Activated CD4-positive, alpha-beta T cell treated with anti-CD3 and anti-CD28 coated beads, Interleukin-2, Interleukin-6, amounts not matched to agents 100 ng/mL and 50 ng/mL, durations not matched to agents 16 hours and 8 hours (primary cell): ENCODE results near the gene TRAPPC10.

Experiments
- DNase-seq: peaks from one replicate; pipeline ENCODE4 v3.0.0-alpha.2; 2020

TRAPPC10 gene

GRCh38 chr21:43982489-43983078 lies 29.5 kb upstream of the TRAPPC10 start:
- no peak for DNase-seq

GRCh38 chr21:43983390-43983789 lies 28.7 kb upstream of the TRAPPC10 start:
- DNase-seq = no peak

DNA sequence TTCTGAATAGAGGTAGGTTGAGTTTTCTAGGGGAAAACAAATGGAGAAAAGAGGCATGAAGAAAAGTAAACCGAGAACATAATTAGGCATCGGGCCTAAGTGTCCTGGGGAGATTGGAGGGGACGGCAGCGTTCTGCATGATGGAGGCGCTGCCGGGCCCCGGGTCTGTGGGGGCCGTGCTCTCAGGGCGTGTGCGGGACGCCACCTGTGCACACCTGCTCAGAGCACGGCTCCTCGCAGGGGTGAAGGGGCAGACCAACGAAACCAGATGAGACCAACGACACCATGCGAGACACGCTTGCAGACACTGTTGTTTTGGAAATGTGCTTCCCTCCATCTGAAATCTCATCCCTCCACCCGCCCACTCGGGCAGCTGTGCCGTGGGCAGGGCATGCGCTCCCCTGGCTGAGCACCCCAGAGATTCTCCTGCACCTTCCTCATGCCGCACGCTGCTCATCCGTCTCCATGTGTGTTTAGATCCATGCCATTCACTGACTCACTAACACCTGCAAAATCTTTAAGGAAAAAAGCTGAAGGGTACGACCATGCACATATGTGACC lies 28.2 kb upstream of the TRAPPC10 start:
- no peak for DNase-seq

- DNase-seq = peak; percentile 13
Measured at GRCh38 chr21:43984905-43985689, 27.0 kb upstream of the TRAPPC10 start.

GRCh38 chr21:43985690-43986251 lies 26.3 kb upstream of the TRAPPC10 start:
- DNase-seq = no peak

GRCh38 chr21:43986544-43987451 lies 25.3 kb upstream of the TRAPPC10 start:
- DNase-seq = no peak

- no peak for DNase-seq
Measured at GRCh38 chr21:43987509-43987908, 24.6 kb upstream of the TRAPPC10 start.

GRCh38 chr21:43988016-43988415 lies 24.1 kb upstream of the TRAPPC10 start:
- no peak for DNase-seq

- DNase-seq = no peak
Measured at GRCh38 chr21:43988506-43989230, 23.4 kb upstream of the TRAPPC10 start.

DNA sequence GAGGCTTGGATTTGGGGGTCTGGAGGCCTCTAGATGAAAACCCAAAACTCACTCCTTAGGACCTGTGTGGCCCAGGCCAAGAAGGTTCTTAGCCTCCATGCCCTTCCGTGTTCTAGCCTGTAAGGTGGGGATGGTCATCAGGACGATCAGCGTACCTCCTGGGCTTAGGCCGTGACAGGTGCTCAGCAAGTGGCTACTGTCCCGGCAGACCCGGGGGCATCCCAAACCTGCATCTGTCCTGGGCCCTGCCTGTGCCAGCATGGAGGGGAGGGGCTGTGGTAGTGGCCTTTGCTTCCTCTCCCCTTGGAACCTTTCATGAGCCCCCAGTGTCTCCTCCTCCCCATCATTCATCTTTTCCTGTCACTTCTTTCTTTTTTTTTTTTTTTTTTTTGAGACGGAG lies 22.7 kb upstream of the TRAPPC10 start:
- DNase-seq = no peak

DNA sequence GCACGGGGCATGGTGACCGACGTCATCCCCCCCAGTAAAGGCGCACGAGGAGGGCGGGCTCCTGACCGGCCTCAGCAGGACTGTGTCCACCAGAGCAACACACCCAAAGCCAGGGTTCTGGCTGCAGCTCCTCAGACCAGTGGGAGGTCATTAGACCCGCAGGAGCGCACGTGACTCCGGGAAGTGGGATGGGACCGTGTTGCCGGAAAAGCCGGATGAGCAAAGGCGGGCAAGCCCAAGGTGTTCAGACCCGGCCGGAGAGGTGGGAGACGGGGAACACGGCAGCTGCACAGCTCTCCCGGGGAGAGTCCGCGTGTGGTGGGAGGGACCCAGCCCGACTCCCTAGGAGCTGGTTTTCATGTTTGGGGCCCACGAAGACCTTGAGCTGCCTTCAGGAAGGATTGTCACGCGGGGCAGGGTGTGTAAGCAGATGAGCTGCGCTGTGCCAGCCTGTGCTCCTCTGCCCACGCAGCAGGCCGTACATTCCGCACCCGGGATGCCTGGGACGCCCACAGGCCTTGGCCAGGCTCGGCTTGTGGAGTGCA lies 20.6 kb upstream of the TRAPPC10 start:
- no peak for DNase-seq

DNA sequence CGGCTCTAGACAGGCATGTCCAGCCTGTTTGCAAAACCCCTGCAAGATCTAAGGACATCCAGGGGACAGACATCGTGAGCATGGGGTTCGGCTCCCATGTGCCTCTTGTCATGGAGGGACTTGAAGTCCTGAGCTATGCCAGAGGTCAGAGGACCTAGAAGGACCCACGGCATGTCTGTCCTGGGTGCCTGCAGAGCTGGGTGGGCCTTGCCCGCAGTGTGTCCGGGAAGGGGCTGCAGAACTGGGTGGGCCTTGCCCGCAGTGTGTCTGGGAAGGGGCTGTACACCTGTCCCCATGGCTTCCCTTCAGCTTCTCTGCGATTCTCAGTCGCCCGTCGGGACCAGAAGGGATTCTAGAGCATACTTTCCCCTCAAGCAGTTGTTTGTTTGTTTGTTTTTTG lies 20.0 kb upstream of the TRAPPC10 start:
- DNase-seq = no peak

- no peak for DNase-seq
Measured at GRCh38 chr21:43993420-43993934, 18.6 kb upstream of the TRAPPC10 start.

DNA sequence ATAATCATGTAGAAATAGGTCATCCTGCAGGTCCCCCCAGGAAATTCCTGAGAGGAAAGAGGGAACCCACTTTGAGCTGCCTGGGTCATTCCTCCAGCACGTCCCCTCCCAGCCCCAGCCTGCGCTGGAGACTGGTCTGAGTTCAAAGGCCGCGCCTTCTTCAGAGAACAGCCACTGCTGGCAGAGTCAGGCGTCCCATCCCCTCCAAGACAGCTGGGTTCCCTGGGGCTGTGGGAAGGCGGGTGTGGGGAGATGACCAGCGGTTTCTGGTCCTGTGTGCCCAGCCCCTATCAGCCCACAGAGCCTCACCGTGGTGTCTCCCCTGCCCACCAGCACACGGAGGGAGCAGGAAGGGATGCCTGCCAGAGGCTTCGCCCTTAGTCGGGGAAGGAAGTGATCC lies 18.0 kb upstream of the TRAPPC10 start:
- no peak for DNase-seq

DNA sequence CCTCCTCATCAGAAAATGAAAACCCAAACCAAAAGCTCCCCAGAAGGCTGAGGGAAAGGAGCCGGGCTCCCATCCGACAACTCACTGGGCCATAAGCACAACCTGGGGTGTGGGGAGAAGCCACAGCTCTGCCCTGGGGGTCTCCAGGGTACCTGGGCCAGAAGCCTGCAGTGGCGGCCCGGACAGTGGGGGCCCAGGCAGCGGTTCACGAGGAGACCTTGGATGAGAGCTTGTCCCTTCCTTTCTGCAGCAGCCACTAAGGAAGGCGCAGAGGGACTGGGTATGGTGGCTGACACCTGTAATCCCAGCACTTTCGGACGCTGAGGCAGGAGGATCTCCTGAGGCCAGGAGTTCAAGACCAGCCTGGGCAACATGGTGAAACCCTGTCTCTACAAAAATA lies 17.5 kb upstream of the TRAPPC10 start:
- no peak for DNase-seq

DNA sequence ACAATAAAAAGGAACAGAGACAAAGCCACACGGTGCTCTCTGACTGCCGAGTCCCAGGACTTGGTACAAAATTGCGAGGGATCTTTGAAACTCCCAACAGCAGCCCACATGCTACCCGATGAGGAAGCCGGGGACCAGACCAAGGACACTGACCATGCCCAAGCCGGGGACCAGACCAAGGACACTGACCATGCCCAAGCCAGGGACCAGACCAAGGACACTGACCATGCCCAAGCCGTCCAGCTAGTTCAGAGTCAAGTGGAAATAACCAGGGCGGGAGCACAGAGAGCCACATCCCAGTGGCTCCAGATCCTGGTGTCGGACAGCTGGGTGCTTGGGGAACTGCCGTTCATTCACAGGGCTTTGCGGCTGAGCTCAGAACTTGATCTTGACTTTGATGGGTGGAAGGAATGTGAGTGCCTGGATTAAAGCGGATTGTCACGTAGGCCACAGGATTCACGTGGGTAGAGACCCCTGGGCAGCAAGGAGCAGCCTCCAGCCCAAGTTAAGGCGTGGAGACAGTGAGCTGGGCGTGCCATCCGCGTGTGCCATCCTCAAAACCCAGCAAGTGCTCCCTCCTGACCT lies 16.5 kb upstream of the TRAPPC10 start:
- no peak for DNase-seq

DNA sequence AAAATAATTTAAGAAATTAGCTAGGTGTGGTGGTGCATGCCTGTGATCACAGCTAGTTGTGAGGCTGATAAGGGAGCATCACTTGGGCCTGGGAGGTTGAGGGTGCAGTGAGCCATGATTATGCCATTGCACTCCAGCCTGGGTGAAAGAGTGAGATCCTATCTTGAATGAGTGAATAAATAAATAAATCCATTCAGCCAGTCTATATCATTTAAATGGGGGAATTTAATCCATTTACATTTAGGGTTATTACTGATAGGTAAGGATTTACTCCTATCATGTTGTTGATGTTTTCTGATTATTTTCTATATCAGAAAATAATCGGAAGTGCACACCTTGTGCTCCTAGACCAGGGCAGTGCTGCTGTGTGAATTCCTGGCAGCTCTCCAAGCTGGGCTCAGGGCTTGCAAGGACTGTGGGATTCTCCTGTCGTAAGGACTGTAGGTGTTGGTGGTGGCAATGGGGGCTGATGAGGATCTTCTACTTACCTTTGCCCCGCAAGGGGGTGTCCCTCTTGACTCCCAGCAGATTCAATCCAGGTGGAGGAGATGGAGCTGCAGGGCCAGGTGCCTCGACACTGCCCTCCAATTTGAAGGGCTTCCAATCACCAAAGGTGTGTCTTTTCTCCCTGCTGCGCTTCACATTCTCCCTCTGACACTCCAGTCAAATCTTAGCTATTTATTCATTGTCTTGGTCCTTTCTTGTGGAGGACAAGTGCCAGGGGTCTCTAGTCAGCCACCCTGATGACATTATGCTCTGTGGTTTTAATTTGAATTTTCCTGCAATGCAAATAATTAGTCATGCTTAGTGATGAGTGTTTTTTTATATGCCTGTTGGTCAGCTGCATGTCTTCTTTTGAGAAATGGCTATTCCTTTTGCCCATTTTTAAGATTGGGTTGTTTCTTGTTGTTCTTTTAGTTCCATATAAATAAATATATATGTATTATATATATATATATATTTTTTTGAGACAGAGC lies 14.1 kb upstream of the TRAPPC10 start:
- DNase-seq = no peak

- DNase-seq = no peak
Measured at GRCh38 chr21:44000360-44000759, 11.7 kb upstream of the TRAPPC10 start.

GRCh38 chr21:44002511-44002910 lies 9.6 kb upstream of the TRAPPC10 start:
- no peak for DNase-seq
